OCI-LY3 (cell line): ENCODE data around the gene NKD2.

ENCODE experiments used
- H2AFZ ChIP-seq: fragments of 200-600, 300-600 bp; shearing (Covaris generic); 2 replicates; pipeline ENCODE4 v1.6.0; 2014; ENCODE audit warnings: antibody characterized with exemption, low read depth, low read length
- H3K27ac ChIP-seq: fragments of 200-600, 300-600 bp; sonication (generic); 2 replicates; pipeline ENCODE4 v1.5.1; 2014; ENCODE audit warnings: mild to moderate bottlenecking, low read length, moderate library complexity, mixed read lengths
- H3K27me3 ChIP-seq: fragments of 200-600, 300-600 bp; sonication (generic); 2 replicates; pipeline ENCODE4 v1.6.1; 2014; ENCODE audit warnings: low read depth, low read length, mixed read lengths
- H3K36me3 ChIP-seq: fragments of 200-600, 300-600 bp; sonication (generic); replicated peaks from 2 replicates; pipeline ENCODE3; 2014; ENCODE audit warnings: low read depth, low read length, mixed read lengths
- H3K4me1 ChIP-seq: fragments of 300-600, 200-600 bp; sonication (generic); 2 replicates; pipeline ENCODE4 v1.6.1; 2014; ENCODE audit warnings: low read length, mixed read lengths
- H3K4me2 ChIP-seq: fragments of 200-600, 300-600 bp; sonication (generic); 2 replicates; pipeline ENCODE4 v1.6.1; 2014; ENCODE audit warnings: low read length, mixed read lengths
- H3K4me3 ChIP-seq: fragments of 300-600, 200-600 bp; sonication (generic); 2 replicates; pipeline ENCODE4 v1.5.1; 2014; ENCODE audit warnings: antibody characterized with exemption, mild to moderate bottlenecking, low read length, moderate library complexity
- H3K79me2 ChIP-seq: fragments of 300-600, 200-600 bp; shearing (Covaris generic); 2 replicates; pipeline ENCODE4 v1.6.1; 2014; ENCODE audit warnings: mild to moderate bottlenecking, low read length, mixed read lengths
- H3K9ac ChIP-seq: fragments of 300-600, 200-600 bp; shearing (Covaris generic); 2 replicates; pipeline ENCODE4 v1.6.0; 2014; ENCODE audit warnings: mild to moderate bottlenecking, low read length, moderate library complexity
- H3K9me3 ChIP-seq: fragments of 200-600, 300-600 bp; shearing (Covaris generic); 2 replicates; pipeline ENCODE4 v1.6.1; 2014; ENCODE audit warnings: low read length, mixed read lengths; ENCODE audit not compliant: insufficient read depth
- H4K20me1 ChIP-seq: fragments of 200-600, 300-600 bp; sonication (generic); 2 replicates; pipeline ENCODE4 v1.6.1; 2016; ENCODE audit warnings: low read length, mixed read lengths; ENCODE audit not compliant: insufficient read depth
- CTCF ChIP-seq: fragments of 200-600, 300-600 bp; sonication (generic); IDR thresholded peaks from 2 replicates; pipeline ENCODE4 v1.5.1; 2014; ENCODE audit warnings: antibody characterized with exemption, low read length, low read depth
- EZH2phosphoT487 ChIP-seq: fragments of 200-600 bp; shearing (Covaris generic); IDR thresholded peaks from 2 replicates; pipeline ENCODE4 v1.6.1; 2018; ENCODE audit warnings: antibody characterized with exemption, mixed run types, low read depth

NKD2 gene

GRCh38 chr5:988322-988721, 20.3 kb upstream of the NKD2 start:
- H4K20me1 ChIP-seq: no peaks in the 10 kb centered on the region
- H3K9ac ChIP-seq: no peak overlapping the region
- no peaks in the 10 kb centered on the region for H3K36me3 ChIP-seq
- no peak overlapping the region for H3K4me3 ChIP-seq
- H3K79me2 ChIP-seq: no peaks in the 10 kb centered on the region
- H3K4me2 ChIP-seq: no peak overlapping the region
- H3K9me3 ChIP-seq: no peaks in the 10 kb centered on the region
- H2AFZ ChIP-seq: no peak overlapping the region
- H3K27ac ChIP-seq: no peak overlapping the region
- TF ChIP-seq CTCF (no peak), EZH2phosphoT487 (no peak)
- no peaks in the 10 kb centered on the region for H3K4me1 ChIP-seq
- H3K27me3 ChIP-seq: peaks cover 9% of the 10 kb centered on the region; the same call in 1 of the 2 replicates

- no peak overlapping the region for H3K4me3 ChIP-seq
- H3K27me3 ChIP-seq: peaks cover 3% of the 10 kb centered on the region; the same call in 1 of the 2 replicates
- no peak overlapping the region for H3K4me2 ChIP-seq
- H3K9ac ChIP-seq: no peak overlapping the region
- no peak overlapping the region for H3K27ac ChIP-seq
- no peak for TF ChIP-seq EZH2phosphoT487
- TF ChIP-seq CTCF: peak; percentile 27
- H3K79me2 ChIP-seq: no peaks in the 10 kb centered on the region
- H3K9me3 ChIP-seq: no peaks in the 10 kb centered on the region
- no peaks in the 10 kb centered on the region for H4K20me1 ChIP-seq
- H3K4me1 ChIP-seq: no peaks in the 10 kb centered on the region
- H2AFZ ChIP-seq: no peak overlapping the region
- H3K36me3 ChIP-seq: no peaks in the 10 kb centered on the region
Measured at GRCh38 chr5:989961-990530, 18.6 kb upstream of the NKD2 start.

GRCh38 chr5:991472-992267, 16.9 kb upstream of the NKD2 start:
- H3K79me2 ChIP-seq: no peaks in the 10 kb centered on the region
- H3K9me3 ChIP-seq: no peaks in the 10 kb centered on the region
- no peaks in the 10 kb centered on the region for H3K4me1 ChIP-seq
- TF ChIP-seq CTCF: no peak
- TF ChIP-seq EZH2phosphoT487: no peak
- H3K4me2 ChIP-seq: no peak overlapping the region
- no peak overlapping the region for H3K4me3 ChIP-seq
- H3K27ac ChIP-seq: no peak overlapping the region
- no peaks in the 10 kb centered on the region for H4K20me1 ChIP-seq
- H3K27me3 ChIP-seq: no peaks in the 10 kb centered on the region
- H3K9ac ChIP-seq: no peak overlapping the region
- H3K36me3 ChIP-seq: no peaks in the 10 kb centered on the region
- no peak overlapping the region for H2AFZ ChIP-seq

GRCh38 chr5:994272-994607, 14.4 kb upstream of the NKD2 start:
- no peaks in the 10 kb centered on the region for H3K9me3 ChIP-seq
- H3K79me2 ChIP-seq: no peaks in the 10 kb centered on the region
- H3K27ac ChIP-seq: no peak overlapping the region
- no peak overlapping the region for H3K4me2 ChIP-seq
- no peak overlapping the region for H2AFZ ChIP-seq
- no peak overlapping the region for H3K4me3 ChIP-seq
- H3K36me3 ChIP-seq: no peaks in the 10 kb centered on the region
- no peaks in the 10 kb centered on the region; the same call in 1 of the 2 replicates for H3K27me3 ChIP-seq
- H3K9ac ChIP-seq: no peak overlapping the region
- H4K20me1 ChIP-seq: no peaks in the 10 kb centered on the region
- no peak for TF ChIP-seq CTCF
- TF ChIP-seq EZH2phosphoT487: no peak
- no peaks in the 10 kb centered on the region for H3K4me1 ChIP-seq
